Stimulated activated CD8-positive, alpha-beta memory T cell treated with anti-CD3 and anti-CD28 coated beads, Interleukin-12 subunit alpha, Interleukin-12 subunit beta, amount 100 ng/mL, for 24 hours (primary cell): ENCODE data around the gene PSMD5.

ENCODE experiments used
- DNase-seq: peaks from one replicate; pipeline ENCODE4 v3.0.0-alpha.2; 2020; ENCODE audit errors: extremely low read depth

Gene PSMD5

GRCh38 chr9:120855827-120856670 lies 13.3 kb upstream of the PSMD5 start:
- DNase-seq: no peak

- DNase-seq: no peak
Measured at GRCh38 chr9:120854596-120855327, 12.0 kb upstream of the PSMD5 start.

- no peak for DNase-seq
Measured at GRCh38 chr9:120853198-120853597, 10.5 kb upstream of the PSMD5 start.

GRCh38 chr9:120852240-120853010 lies 9.7 kb upstream of the PSMD5 start:
- no peak for DNase-seq

- DNase-seq: no peak
Measured at GRCh38 chr9:120851449-120851848, 8.7 kb upstream of the PSMD5 start.

- DNase-seq: no peak
Measured at GRCh38 chr9:120850315-120850714, 7.6 kb upstream of the PSMD5 start.

GRCh38 chr9:120846906-120847305 lies 4.2 kb upstream of the PSMD5 start:
- no peak for DNase-seq

GRCh38 chr9:120846251-120846889 lies 3.6 kb upstream of the PSMD5 start:
- no peak for DNase-seq

GRCh38 chr9:120845255-120845654 lies 2.5 kb upstream of the PSMD5 start:
- DNase-seq: no peak

GRCh38 chr9:120841930-120842684 lies 615 bp downstream of the PSMD5 start:
- no peak for DNase-seq

- no peak for DNase-seq
Measured at GRCh38 chr9:120839146-120839545, 3.6 kb downstream of the PSMD5 start.

- no peak for DNase-seq
Measured at GRCh38 chr9:120837921-120838320, 4.8 kb downstream of the PSMD5 start.

- no peak for DNase-seq
Measured at GRCh38 chr9:120833325-120833724, 9.4 kb downstream of the PSMD5 start.

GRCh38 chr9:120832807-120833206 lies 9.9 kb downstream of the PSMD5 start:
- no peak for DNase-seq

- no peak for DNase-seq
Measured at GRCh38 chr9:120830865-120831264, 11.9 kb downstream of the PSMD5 start.

GRCh38 chr9:120830151-120830550 lies 12.6 kb downstream of the PSMD5 start:
- no peak for DNase-seq

- DNase-seq: no peak
Measured at GRCh38 chr9:120829650-120830049, 13.1 kb downstream of the PSMD5 start.

GRCh38 chr9:120820095-120820494 lies 22.6 kb downstream of the PSMD5 start:
- DNase-seq: no peak

GRCh38 chr9:120818595-120818994 lies 24.1 kb downstream of the PSMD5 start:
- no peak for DNase-seq

GRCh38 chr9:120815075-120815474 lies 27.6 kb downstream of the PSMD5 start:
- DNase-seq: no peak

GRCh38 chr9:120808931-120809330 lies 33.8 kb downstream of the PSMD5 start:
- no peak for DNase-seq
